Activated CD4-positive, alpha-beta T cell treated with anti-CD3 and anti-CD28 coated beads, Interleukin-2, amount 50 U/mL, for 1 hour (primary cell): ENCODE measurements around the gene ACSM3.
"Not testable (repeated sequence)": the region's sequence is repeated elsewhere in the genome, so short reads cannot be mapped to it uniquely, and the experiment has no call there.

Source experiments
- DNase-seq: peaks from one replicate; pipeline ENCODE4 v3.0.0-alpha.2; 2020

ACSM3 gene

GRCh38 chr16:20760346-20760745 is 3.5 kb upstream of the ACSM3 start:
- DNase-seq, result no peak

GRCh38 chr16:20761175-20761574 is 2.6 kb upstream of the ACSM3 start:
- no peak for DNase-seq

DNA sequence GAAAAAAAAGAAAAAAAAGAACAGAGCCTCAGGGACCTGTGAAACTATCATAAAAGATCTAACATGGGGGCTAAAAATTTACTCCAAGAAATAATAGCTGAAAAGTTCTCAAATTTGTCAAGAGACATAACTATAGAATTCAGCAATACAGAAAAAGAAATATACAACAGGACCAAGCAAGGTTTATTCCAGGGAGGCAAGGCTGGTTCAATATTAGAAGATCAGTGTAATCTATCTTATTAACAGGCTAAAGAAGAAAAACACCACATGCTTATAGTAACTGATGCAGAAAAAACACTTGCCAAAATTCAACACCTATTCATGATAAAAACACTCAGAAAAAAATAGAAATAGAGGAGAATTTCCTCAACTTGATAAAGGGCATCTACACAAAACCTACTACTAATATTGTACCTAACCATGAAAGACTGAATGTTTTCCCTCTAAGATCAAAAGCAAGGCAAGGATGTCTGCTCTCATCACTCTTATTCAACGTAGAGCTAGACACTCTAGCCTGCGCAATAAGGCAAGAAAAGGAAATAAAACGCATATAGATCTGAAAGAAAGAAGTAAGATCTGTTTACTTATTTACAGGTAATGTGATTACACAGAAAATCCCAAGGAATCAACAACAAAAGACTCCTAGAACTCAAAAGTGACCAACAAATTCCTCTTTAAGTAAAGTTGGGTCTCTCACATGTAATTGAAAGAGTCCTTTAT is 1.2 kb upstream of the ACSM3 start:
- DNase-seq, result no peak

DNA sequence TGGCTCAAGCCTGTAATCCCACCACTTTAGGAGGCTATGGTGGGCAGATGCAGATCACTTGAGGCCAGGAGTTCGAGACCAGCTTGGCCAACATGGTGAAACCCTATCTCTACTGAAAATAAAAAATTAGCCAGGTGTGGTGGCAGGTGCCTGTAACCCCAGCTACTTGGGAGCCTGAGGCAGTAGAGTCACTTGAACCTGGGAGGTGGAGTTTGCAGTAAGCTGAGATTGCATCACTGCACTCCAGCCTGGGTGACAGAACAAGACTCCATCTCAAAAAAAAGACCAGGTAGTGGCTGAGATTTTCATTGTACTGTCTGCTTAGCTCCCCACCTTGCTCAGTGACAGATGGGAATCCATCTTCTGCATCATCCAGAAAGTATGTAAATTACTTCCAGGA is 634 bp downstream of the ACSM3 start:
- not testable (repeated sequence) for DNase-seq

DNA sequence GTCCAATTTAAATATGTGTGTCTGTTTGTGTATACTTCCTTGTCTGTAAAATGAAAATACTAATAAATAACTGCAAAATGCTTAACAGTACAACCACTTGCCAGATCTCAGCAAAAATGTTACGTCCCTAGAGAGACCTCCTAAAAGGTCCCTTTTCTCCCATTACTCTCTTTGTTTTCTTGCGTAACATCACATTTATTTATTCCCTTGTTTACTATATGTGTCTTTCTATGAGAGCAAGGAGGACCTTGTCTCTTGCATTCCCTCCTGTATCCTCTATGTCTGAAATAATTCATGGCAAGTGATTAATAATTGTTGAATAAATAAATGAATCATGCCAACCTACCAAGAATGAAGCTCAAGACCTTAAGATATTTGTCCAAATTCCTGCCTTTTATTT is 1.9 kb downstream of the ACSM3 start:
- no peak for DNase-seq

DNA sequence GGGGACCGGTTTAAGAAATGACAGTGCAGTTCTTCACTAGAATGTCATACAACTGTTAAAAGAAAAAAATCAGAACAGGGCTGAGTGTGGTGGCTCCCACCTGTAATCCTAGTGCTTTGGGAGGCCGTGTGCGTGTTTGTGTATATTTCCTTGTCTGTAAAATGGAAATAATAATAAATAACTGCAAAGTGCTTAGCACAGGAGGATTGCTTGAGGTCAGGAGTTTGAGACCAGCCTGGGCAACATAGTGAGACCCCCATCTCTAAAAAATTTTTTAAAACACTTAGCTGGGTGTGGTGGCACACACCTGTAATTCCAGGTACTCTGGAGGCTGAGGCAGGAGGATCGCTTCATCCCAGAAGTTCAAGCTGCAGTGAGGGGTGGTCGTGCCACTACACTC is 2.5 kb downstream of the ACSM3 start:
- DNase-seq, result no peak

DNA sequence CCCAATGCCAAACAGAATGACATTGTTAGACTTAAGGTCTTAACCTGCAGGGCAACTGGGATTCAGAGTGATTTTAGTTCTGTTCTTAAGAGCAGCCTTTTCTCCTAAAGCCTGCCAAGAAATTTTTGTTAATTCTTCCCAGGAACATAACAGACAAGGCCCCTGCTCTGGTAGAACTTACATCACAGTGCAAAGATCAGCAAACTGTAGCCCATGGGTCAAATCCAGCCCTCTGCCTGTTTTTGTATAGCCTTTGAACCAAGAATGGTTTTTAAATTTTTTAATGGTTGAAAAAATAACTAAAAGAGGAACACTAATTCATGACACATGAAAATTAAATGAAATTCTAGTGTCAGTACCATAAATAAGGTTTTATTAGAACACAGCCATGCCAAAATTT is 3.8 kb downstream of the ACSM3 start:
- DNase-seq, result no peak

GRCh38 chr16:20768121-20768520 is 4.3 kb downstream of the ACSM3 start:
- DNase-seq, result no peak

DNA sequence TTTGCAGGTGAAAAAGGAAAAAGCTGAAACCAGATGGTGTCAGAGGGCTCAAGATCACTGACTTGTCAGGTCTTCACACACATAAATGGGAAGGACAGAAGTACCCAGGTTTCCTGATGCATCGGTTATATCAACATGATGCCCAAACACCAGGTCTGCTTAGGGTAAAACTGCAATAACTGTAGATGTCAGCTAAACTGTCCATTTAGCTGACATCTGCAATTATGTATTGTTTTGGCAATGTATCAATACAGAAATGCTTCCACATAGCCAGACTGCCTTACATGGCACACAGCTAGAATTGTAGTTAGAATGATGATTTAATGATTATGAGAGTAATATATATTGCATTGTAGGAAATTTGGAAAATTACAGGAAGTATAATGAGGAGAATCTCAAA is 5.0 kb downstream of the ACSM3 start:
- no peak for DNase-seq

- DNase-seq, result no peak
Measured at GRCh38 chr16:20773679-20774078, 9.9 kb downstream of the ACSM3 start.

- DNase-seq, result peak; percentile 61
Measured at GRCh38 chr16:20774703-20775362, 11.0 kb downstream of the ACSM3 start.

DNA sequence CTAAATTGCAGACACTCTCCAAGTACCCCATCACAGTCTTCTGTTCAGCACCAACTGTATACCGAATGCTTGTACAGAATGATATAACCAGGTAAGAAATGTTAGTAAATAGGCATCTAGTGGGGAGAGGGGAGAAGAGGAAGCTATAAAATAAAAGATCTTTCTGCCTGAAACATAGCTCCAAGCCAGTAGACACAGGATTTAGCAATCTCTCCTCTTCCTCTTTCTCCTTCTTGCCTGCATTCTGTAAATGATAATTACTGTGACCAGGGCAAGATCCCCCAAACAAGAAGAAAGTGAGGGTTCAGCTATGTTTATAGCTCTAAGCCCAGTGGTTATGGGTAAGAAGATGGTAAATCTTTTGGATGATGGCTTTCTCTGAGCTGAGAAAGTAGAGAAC is 17.9 kb downstream of the ACSM3 start:
- no peak for DNase-seq

DNA sequence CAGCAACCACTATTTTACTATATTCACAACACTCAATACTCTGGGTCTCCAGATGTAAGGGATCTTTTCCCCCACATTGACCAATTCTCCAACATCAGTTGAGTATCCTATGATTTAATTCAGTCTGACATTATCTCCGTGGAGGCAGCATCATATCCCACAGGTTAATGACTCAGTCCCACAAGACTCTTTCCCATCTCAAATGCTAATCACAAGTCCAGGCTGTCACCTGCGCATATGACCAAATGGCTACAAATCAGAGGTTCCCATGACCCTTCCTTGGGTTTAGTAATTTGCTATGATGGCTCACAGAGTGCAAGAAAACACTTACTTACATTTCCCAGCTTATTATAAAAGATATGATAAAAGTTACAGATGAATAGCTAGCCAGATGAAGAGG is 18.7 kb downstream of the ACSM3 start:
- DNase-seq, result no peak

DNA sequence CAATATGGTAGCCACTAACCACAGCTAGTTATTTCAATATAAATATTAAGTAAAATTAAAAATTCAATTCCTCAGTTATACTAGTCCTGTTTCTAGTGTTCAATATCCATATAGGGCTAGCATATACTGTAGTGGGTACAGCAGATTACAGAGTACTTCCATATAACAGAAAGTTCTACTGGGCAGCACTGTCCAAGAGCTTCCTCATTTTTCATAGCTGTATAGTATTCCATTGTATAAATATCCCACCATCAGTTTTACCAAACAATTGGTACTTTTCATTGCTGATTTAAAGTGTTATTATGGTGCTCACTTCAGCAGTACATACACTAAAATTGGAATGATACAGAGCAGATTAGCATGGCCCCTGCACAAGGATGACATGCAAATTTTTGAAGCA is 20.4 kb downstream of the ACSM3 start:
- no peak for DNase-seq

DNA sequence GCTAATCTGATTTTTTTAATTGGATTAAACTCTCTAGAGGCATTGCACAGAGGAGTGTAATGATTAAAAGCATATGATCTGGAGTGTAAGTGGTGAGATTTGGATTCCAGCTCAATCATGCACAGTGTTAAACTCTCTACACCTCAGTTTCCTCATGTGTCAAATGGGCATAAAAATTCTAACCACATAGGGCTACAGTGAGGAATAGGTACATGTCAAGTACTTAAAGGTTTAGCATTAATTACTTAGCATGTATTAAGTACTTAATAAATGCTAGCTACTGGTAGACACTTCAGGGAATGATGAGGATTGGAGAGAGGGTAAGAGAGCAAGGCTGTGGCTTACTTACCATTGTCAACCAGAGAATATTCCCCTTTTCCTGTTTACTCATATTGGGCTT is 25.3 kb downstream of the ACSM3 start:
- DNase-seq, result no peak

DNA sequence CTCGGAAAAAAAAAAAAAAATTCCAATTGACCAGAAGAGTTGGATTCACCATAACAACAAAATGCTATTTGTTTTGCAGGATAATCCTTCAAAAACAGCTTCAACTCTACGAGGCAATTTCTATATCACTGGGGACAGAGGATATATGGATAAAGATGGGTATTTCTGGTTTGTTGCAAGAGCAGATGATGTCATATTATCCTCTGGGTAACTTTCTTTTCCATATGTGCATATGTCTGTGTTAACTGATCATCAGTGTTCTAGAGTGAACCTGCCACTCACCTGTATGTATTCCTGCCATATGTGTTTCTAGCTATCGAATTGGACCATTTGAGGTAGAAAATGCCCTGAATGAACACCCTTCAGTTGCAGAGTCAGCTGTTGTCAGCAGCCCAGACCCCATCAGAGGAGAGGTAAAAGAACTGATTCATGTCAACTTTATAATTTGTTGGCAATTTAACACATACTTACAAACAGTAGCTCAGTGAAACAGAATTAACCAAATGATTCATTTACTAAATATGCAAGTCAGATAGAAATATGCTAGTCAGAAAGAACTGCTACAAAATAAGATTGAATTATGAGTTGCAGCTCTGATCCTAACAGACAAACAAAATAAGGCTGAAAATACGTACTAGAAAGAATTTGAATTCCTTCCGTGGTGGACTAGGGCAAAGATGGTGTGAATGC is 28.3 kb downstream of the ACSM3 start:
- DNase-seq, result no peak

DNA sequence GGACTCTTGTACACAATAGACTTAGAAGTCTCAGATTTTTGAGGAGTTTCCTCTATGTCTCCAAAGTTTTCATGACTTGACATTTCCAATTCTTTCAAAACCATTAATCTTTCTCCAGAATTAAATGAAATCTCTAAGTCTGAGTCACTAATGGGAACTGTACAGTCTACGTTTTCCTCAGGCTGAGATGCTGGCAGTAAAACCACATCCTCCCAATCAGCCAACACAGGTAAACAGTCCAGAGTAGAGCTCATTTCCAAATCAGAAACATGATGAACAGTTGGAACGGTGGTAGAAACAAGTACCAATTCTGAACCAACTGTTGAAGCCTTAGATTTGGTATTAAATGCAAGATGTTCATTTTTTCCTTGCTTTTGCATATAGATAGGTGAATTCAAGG is 34.5 kb downstream of the ACSM3 start:
- DNase-seq, result no peak

DNA sequence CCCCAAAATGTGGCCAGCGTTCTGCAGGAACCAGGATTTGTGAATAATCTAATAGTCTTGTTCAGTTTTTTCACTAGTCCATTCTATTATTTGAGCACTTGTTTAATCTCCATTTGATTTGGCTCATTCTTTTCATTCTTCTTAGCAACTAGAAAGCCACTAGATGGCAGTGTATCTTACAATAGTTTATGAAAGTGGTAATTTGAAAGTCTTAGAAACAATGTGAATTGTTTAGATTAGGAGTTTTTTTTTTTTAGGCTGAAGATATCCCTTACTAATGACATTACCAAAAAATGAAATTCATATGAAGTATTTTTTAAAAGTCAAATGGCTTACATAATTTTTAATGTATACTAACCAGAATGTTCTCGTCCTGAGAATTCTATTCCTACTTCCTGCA is 35.8 kb downstream of the ACSM3 start:
- DNase-seq, result no peak

DNA sequence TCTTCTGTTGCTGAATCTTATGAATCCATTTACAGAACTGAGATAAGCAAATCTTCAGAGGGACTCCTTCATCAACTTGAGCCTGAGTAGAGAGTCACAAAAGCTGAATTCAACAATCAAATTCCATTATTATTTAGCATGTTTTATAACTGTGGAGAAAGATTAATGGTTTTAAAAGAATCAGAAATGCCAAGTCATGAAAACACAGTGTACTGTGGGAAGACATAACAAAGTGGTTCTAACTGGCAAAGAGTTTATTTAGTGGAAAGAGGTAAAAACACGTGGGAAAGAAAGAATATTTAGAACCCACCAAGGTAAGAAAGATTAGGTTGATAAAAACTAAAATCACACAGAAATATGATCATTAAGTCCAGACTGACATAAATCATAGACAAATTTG is 37.5 kb downstream of the ACSM3 start:
- DNase-seq, result no peak

DNA sequence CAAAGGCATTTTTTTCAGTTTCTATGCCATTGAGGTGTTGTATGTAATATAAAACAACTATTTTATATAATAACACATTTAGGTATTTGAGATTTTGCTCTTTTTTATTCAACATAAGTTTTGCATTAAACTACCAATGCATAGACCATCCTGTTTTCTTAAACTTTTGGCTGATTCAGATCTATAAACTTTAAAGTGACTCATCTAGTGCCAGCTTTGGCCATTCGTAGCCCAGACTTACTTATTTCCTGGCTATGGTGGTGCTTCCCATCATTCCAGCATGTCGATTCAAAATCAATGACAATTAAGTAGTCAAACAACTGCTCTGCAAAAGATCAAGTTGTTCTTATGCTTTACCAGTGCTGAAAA is 39.4 kb downstream of the ACSM3 start:
- DNase-seq, result no peak

GRCh38 chr16:20803561-20804214 is 39.9 kb downstream of the ACSM3 start:
- no peak for DNase-seq

DNA sequence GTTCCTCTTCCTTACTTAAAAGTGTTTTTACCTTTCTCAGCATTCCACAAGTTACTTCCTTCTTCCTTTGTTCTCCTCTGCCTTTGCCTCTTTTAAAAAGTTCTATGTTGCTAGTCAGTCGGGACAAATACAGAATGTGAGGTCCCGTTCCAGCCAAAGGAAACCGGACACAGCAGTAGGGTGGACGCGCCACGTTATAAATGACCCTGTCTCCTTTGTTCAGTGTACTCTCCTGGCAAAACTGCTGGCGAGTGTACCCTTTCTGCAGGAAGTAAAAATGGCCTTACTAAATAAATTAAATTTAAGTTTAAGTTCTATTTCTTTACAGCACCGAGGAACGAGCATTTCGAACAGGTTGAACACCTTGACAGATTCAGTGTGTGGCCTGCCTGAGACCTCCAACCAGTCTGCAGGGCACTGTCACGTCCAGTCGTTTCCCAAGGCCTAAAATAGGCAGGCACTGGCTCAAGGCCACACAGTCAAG is 41.9 kb downstream of the ACSM3 start:
- not testable (repeated sequence) for DNase-seq

GRCh38 chr16:20806168-20807050 is 42.6 kb downstream of the ACSM3 start, which contains the start of the genes ERI2 and REXO5:
TSS of gene ERI2 (minus strand) at chr16:20806472. CDS start at chr16:20806430, 42 bp downstream.
TSS of gene REXO5 (plus strand) at chr16:20806527. CDS start at chr16:20806954, 427 bp downstream.
- peak; percentile 64 for DNase-seq
